ENCODE results near the gene FRMD4A. TPM values are rescaled to one million over a fixed set of nuclear protein-coding genes. Genes with fewer than 3 reads are reported as not detected.
A peak's percentile ranks its signal among the peaks of the same experiment; 100 is the strongest.
"Not testable (repeated sequence)": the region's sequence is repeated elsewhere in the genome, so short reads cannot be mapped to it uniquely, and the experiment has no call there.

FRMD4A gene
- total and polyA plus RNA-seq, 10 of the 15 experiments (the other 5 are each of a cell fraction or from before 2014, with no cell fraction given) = 17.8 to 75.2 (median 39.1) TPM

DNA sequence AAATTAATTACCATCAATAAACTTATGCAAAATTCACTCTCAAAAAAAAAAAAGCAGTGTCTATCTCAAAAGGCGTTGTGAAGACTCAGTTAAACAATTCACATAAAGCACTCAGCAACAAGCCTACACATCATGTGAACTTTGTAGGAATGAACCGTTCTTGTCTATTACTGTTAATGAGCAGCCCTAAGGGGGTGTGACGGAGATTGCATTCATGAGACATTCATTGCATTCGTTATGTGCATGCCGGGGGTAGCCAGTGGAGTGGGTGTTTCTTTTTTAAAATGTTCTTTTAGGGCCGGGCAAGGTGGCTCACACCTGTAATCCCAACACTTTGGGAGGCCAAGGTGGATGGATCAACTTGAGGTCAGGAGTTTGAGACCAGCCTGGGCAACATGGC lies 551.0 kb downstream of the FRMD4A start (continued):
- TF ChIP-seq GABPA (IDR thresholded peaks at IDR 0.05; ENCODE audit: low read depth) (no peak), POLR2A (IDR thresholded peaks at IDR 0.05; ENCODE audit: low read depth, low read length) (no peak), ASH2L (IDR thresholded peaks at IDR 0.05; ENCODE audit: borderline replicate concordance, low read depth) (no peak), SREBF2 (IDR thresholded peaks at IDR 0.05; ENCODE audit: low read length) (no peak)

DNA sequence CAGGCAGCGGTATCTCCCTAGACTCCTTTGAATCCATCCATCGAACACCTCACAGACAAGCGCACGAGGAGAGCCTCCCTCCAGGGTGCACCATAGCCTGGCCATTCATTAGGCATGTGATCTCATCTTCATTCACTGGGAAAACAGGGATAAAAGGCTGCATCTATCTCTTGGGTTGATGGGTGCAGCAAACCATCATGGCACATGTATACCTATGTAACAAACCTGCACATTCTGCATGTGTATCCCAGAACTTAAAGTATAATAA lies 552.1 kb downstream of the FRMD4A start:
- ATAC-seq; POLR2A ChIA-PET; H3K79me2 ChIP-seq (ENCODE audit: control insufficient read depth, insufficient read depth, low read length); H3K27ac ChIP-seq (ENCODE audit: control insufficient read depth, insufficient read depth); FAIRE-seq; H2AFZ ChIP-seq (ENCODE audit: control insufficient read depth, low read depth, low read length); SMC1A ChIA-PET (ENCODE audit: uncharacterized antibody, unreplicated experiment); H3K36me3 ChIP-seq (ENCODE audit: control insufficient read depth in 2 of 2, insufficient read depth in 2 of 2, low read length in 1 of 2); H4K20me1 ChIP-seq (ENCODE audit: control insufficient read depth, insufficient read depth); H3K4me3 ChIP-seq; BruUV-seq (replicated peaks); DNase-seq (ENCODE audit: low read depth, low spot score); H3K27me3 ChIP-seq (replicated peaks in 1 of 2; ENCODE audit: control insufficient read depth in 2 of 2, insufficient read depth in 2 of 2, low read length in 1 of 2); RAD21 ChIA-PET (ENCODE audit: unreplicated experiment); H3K9me3 ChIP-seq (replicated peaks; ENCODE audit: control insufficient read depth, insufficient read depth, low read length); H3K9ac ChIP-seq (ENCODE audit: control insufficient read depth, insufficient read depth, low read length); H3K4me2 ChIP-seq (ENCODE audit: control insufficient read depth, insufficient read depth): not testable (repeated sequence)
- intact Hi-C loops (cut with micrococcal nuclease; ENCODE audit: unreplicated experiment) = loop anchor here (1.0 to 5.0 kb wide), 6 partner anchors 35 to 406 kb away; partner anchors contain the start of gene PRPF18
- peaks cover 20% of the 10 kb centered on the region for H3K4me1 ChIP-seq (ENCODE audit: control insufficient read depth, insufficient read depth, low read length)
- 92% methylated on average over 4 of the region's 4 CpGs for WGBS (ENCODE audit: insufficient coverage, insufficient replicate concordance, low lambda C conversion rate, missing lambda C conversion rate)
- in situ Hi-C loops (cut with MboI) = loop anchor here (5.0 to 10.0 kb wide), 2 partner anchors 111 to 404 kb away; no protein-coding TSS in a partner anchor
- CTCF ChIA-PET = interaction anchor here (2.2 kb wide), 1 partner anchor 13 kb away, joined by 8 read pairs; no protein-coding TSS in a partner anchor

GRCh38 chr10:13776861-13777311 lies 553.8 kb downstream of the FRMD4A start:
- FAIRE-seq = no peak
- no peaks in the 10 kb centered on the region; the same call in 2 of the 3 replicates for H3K9me3 ChIP-seq (replicated peaks; ENCODE audit: control insufficient read depth, insufficient read depth, low read length)
- 0 out of 2 replicates have a peak overlapping the region, but pooled peaks have one; percentile 18 for H3K9ac ChIP-seq (ENCODE audit: control insufficient read depth, insufficient read depth, low read length)
- no peaks in the 10 kb centered on the region for H3K27me3 ChIP-seq (replicated peaks in 1 of 2; ENCODE audit: control insufficient read depth in 2 of 2, insufficient read depth in 2 of 2, low read length in 1 of 2)
- H4K20me1 ChIP-seq (ENCODE audit: control insufficient read depth, insufficient read depth) = no peaks in the 10 kb centered on the region
- intact Hi-C loops (cut with micrococcal nuclease; ENCODE audit: unreplicated experiment) (loop anchor here (5.0 kb wide), 3 partner anchors 70 to 405 kb away; partner anchors contain the start of gene PRPF18), in situ Hi-C loops (cut with MboI) (loop anchor here (5.0 to 10.0 kb wide), 2 partner anchors 110 to 402 kb away; no protein-coding TSS in a partner anchor)
- H3K4me2 ChIP-seq (ENCODE audit: control insufficient read depth, insufficient read depth) = peak overlapping the region; percentile 34; the same call in 1 of the 2 replicates
- no peak overlapping the region for H3K4me3 ChIP-seq
- peak overlapping the region; percentile 25 for H2AFZ ChIP-seq (ENCODE audit: control insufficient read depth, low read depth, low read length)
- DNase-seq (ENCODE audit: low read depth, low spot score) = no peak
- SMC1A ChIA-PET (ENCODE audit: uncharacterized antibody, unreplicated experiment) = interaction anchor here (1.0 to 9.7 kb wide), 22 partner anchors 17 to 232 kb away, joined by 3 to 189 read pairs (median 4); partner anchors contain the start of gene PRPF18
- ATAC-seq = peak; percentile 69
- BruUV-seq (replicated peaks) = no TSS peak
- peak overlapping the region; percentile 36 for H3K27ac ChIP-seq (ENCODE audit: control insufficient read depth, insufficient read depth)
- RAD21 ChIA-PET (ENCODE audit: unreplicated experiment) = interaction anchor here (0.7 to 9.5 kb wide), 29 partner anchors 10 to 419 kb away, joined by 3 to 100 read pairs (median 4); no protein-coding TSS in a partner anchor
- H3K4me1 ChIP-seq (ENCODE audit: control insufficient read depth, insufficient read depth, low read length) = peaks cover 14% of the 10 kb centered on the region
- POLR2A ChIA-PET = interaction anchor here (0.5 to 2.4 kb wide), 8 partner anchors 7 to 406 kb away, joined by 3 to 19 read pairs (median 4); no protein-coding TSS in a partner anchor
- WGBS (ENCODE audit: insufficient coverage, insufficient replicate concordance, low lambda C conversion rate, missing lambda C conversion rate) = 15% methylated on average over 7 of the region's 7 CpGs
- CTCF ChIA-PET = interaction anchor here (0.5 to 3.1 kb wide), 24 partner anchors 10 to 405 kb away, joined by 3 to 31 read pairs (median 4); no protein-coding TSS in a partner anchor
- H3K36me3 ChIP-seq (ENCODE audit: control insufficient read depth in 2 of 2, insufficient read depth in 2 of 2, low read length in 1 of 2) = 0 out of 4 replicates have a peak, but pooled peaks cover 0 to 2% of the 10 kb centered on the region in 2 experiments
- no peaks in the 10 kb centered on the region for H3K79me2 ChIP-seq (ENCODE audit: control insufficient read depth, insufficient read depth, low read length)
- peak; percentile 46; the same call in 1 of the 2 replicates for TF ChIP-seq EED (IDR thresholded peaks at IDR 0.05; ENCODE audit: low read depth)
- TF ChIP-seq RUNX3 (IDR thresholded peaks at IDR 0.05; ENCODE audit: low read length) = peak; percentile 41; the same call in 1 of the 2 replicates
- TF ChIP-seq SP1 (IDR thresholded peaks at IDR 0.05; ENCODE audit: low read depth, low read length) = no peak
- no peak for TF ChIP-seq ESRRA (IDR thresholded peaks at IDR 0.05; ENCODE audit: low read length)
- TF ChIP-seq IKZF2 (IDR thresholded peaks at IDR 0.05) = 0 out of 4 replicates have a peak, but pooled peaks of 1 of the 2 experiments have one; percentile 15
- peak; percentile 64 for TF ChIP-seq PBX3 (IDR thresholded peaks at IDR 0.05; ENCODE audit: insufficient replicate concordance, low read depth, low read length)
- peak; percentile 85 for TF ChIP-seq PKNOX1 (IDR thresholded peaks at IDR 0.05)
- TF ChIP-seq, protein P1, sequence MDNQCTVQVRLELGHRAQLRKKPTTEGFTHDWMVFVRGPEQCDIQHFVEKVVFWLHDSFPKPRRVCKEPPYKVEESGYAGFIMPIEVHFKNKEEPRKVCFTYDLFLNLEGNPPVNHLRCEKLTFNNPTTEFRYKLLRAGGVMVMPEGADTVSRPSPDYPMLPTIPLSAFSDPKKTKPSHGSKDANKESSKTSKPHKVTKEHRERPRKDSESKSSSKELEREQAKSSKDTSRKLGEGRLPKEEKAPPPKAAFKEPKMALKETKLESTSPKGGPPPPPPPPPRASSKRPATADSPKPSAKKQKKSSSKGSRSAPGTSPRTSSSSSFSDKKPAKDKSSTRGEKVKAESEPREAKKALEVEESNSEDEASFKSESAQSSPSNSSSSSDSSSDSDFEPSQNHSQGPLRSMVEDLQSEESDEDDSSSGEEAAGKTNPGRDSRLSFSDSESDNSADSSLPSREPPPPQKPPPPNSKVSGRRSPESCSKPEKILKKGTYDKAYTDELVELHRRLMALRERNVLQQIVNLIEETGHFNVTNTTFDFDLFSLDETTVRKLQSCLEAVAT (IDR thresholded peaks at IDR 0.05) = peak; percentile 70

All from GM12878 (cell line).